ENCODE data around the gene GCNT2.
A peak's percentile ranks its signal among the peaks of the same experiment; 100 is the strongest.

DNA sequence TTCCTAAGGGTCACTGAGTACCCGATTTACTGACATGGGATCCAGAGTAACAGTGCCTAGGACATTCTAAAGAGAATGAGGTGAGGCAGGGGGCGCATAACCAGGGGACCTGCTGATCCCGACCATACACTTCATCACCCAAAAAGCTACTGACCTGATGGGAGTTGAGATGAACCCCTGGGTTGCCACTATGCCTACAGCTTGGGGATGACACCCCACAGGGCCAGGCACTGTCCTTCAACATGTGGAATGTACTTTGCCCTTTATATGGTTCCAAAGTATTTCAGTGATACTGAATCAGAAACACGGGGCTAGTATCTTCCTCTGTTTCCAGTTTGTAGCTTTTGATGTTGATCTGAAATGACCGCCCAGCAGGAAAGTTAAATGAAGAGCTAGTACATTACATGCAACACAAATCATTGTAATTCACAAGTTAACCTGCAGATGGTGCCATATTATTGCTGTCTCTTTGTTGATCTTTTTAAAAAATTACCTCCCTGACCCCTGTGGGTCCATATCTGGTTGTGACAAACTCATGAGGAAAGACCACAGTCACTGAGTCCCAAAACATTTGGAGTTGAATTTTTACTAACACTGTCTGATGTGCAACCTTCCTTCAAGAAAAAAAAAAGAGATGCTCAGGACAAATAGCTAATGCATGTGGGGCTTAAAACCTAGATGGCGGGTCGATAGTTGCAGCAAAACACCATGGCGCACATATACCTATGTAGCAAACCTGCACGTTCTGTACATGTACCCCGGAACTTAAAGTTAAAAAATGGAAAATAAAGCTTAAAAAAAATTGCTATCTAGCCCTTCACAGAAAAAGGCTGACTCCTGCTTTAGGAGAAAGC, 42.7 kb upstream of the GCNT2 start:
- TF ChIP-seq, protein P1, sequence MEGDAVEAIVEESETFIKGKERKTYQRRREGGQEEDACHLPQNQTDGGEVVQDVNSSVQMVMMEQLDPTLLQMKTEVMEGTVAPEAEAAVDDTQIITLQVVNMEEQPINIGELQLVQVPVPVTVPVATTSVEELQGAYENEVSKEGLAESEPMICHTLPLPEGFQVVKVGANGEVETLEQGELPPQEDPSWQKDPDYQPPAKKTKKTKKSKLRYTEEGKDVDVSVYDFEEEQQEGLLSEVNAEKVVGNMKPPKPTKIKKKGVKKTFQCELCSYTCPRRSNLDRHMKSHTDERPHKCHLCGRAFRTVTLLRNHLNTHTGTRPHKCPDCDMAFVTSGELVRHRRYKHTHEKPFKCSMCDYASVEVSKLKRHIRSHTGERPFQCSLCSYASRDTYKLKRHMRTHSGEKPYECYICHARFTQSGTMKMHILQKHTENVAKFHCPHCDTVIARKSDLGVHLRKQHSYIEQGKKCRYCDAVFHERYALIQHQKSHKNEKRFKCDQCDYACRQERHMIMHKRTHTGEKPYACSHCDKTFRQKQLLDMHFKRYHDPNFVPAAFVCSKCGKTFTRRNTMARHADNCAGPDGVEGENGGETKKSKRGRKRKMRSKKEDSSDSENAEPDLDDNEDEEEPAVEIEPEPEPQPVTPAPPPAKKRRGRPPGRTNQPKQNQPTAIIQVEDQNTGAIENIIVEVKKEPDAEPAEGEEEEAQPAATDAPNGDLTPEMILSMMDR (IDR thresholded peaks at IDR 0.05): peak; percentile 58 to 66 (median 65)
- no peak for TF ChIP-seq POLR2A (IDR thresholded peaks at IDR 0.05)
